B cell (primary cell): ENCODE measurements around the gene COX18. TPM values are rescaled to one million over a fixed set of nuclear protein-coding genes. Genes with fewer than 3 reads are reported as not detected.

ENCODE experiments used
- ATAC-seq: fragments of 200-7000 bp; cut with Tn5 transposase; one replicate; pipeline ENCODE4 v1.10.0; 2021; ENCODE audit warnings: low read depth, mild to moderate bottlenecking, moderate number of reproducible peaks, moderate library complexity
- CTCF ChIA-PET: fragments of 350-600 bp; sonication (Branson Sonifier 250); formaldehyde crosslinking; loops from one replicate; lab custom pipeline; 2021; ENCODE audit warnings: antibody characterized with exemption, inconsistent platforms; lab: Charles Lee
- POLR2A ChIA-PET: fragments of 350-600 bp; sonication (Branson Sonifier 250); formaldehyde crosslinking; loops from one replicate; lab custom pipeline; 2021; ENCODE audit warnings: antibody characterized with exemption; lab: Charles Lee
- DNase-seq: peaks from one replicate; pipeline ENCODE4 v3.0.0; 2013
- H2AFZ ChIP-seq: 2 replicates; pipeline ENCODE4 v1.6.1; 2012; ENCODE audit warnings: mild to moderate bottlenecking, low read depth, low read length; ENCODE audit not compliant: insufficient read depth, poor library complexity, severe bottlenecking
- H3K27ac ChIP-seq, 2 donors: 1 replicate in 1 of 2; 2 replicates in 1 of 2; pipeline ENCODE4 v1.5.1; 2012 to 2013; ENCODE audit warnings: low read length in 2 of 2, mild to moderate bottlenecking in 2 of 2, moderate library complexity in 1 of 2
- H3K27me3 ChIP-seq, 4 experiments: fragments of 200-600 bp in 1 of 4; sonication (generic) in 1 of 4; replicated peaks in 1 of 4; 1 replicate in 2 of 4; 2 replicates in 2 of 4; pipeline versions ENCODE4 v1.6.1 to v1.7.0; 2013 to 2016; ENCODE audit warnings: low read length in 3 of 4, mild to moderate bottlenecking in 2 of 4, mixed read lengths in 1 of 4, moderate library complexity in 1 of 4; ENCODE audit not compliant: insufficient read depth in 4 of 4, control insufficient read depth in 3 of 4; ENCODE audit errors: control extremely low read depth in 1 of 4
- H3K36me3 ChIP-seq, 2 experiments: replicated peaks in 1 of 2; 1 replicate in 1 of 2; 2 replicates in 1 of 2; pipeline versions ENCODE4 v1.6.1 to v1.7.1; 2013; ENCODE audit warnings: low read length in 1 of 2; ENCODE audit not compliant: insufficient read depth in 2 of 2, control insufficient read depth in 1 of 2; ENCODE audit errors: control extremely low read depth in 1 of 2, extremely low read depth in 1 of 2
- H3K4me1 ChIP-seq, 2 donors: fragments of 200-600 bp in 1 of 2; sonication (generic) in 1 of 2; 1 replicate in 1 of 2; 2 replicates in 1 of 2; pipeline versions ENCODE4 v1.5.1 to v1.6.1; 2013 to 2017; ENCODE audit warnings: low read length in 2 of 2; ENCODE audit not compliant: control insufficient read depth in 2 of 2, insufficient read depth in 2 of 2
- H3K4me2 ChIP-seq: replicated peaks from 2 replicates; pipeline ENCODE3; 2012; ENCODE audit warnings: mild to moderate bottlenecking, low read depth, low read length; ENCODE audit not compliant: poor library complexity, severe bottlenecking
- H3K4me3 ChIP-seq, 5 experiments: fragments of 200-600 bp in 1 of 5; sonication (generic) in 1 of 5; 1 replicate in 3 of 5; 2 replicates in 2 of 5; pipeline versions ENCODE4 v1.5.1 to v1.7.0; 2011 to 2016; ENCODE audit warnings: low read length in 4 of 5, mild to moderate bottlenecking in 4 of 5, low read depth in 2 of 5, control low read depth in 1 of 5, moderate library complexity in 1 of 5; ENCODE audit not compliant: insufficient read depth in 1 of 5; ENCODE audit errors: control extremely low read depth in 1 of 5, extremely low read depth in 1 of 5
- H3K79me2 ChIP-seq: fragments of 200-600 bp; sonication (generic); one replicate; pipeline ENCODE4 v1.6.0; 2016; ENCODE audit warnings: low read length; ENCODE audit not compliant: control insufficient read depth, insufficient read depth
- H3K9ac ChIP-seq: fragments of 200-600 bp; sonication (generic); 2 replicates; pipeline ENCODE4 v1.6.1; 2017; ENCODE audit warnings: mild to moderate bottlenecking, low read length, moderate library complexity
- H3K9me3 ChIP-seq, 3 donors: one replicate each; pipeline versions ENCODE4 v1.6.1 to v1.7.1; 2013; ENCODE audit warnings: low read length in 2 of 3; ENCODE audit not compliant: control insufficient read depth in 2 of 3, insufficient read depth in 1 of 3; ENCODE audit errors: control extremely low read depth in 1 of 3
- H4K20me1 ChIP-seq: 2 replicates; pipeline ENCODE4 v1.6.0; 2012; ENCODE audit warnings: mild to moderate bottlenecking, low read length; ENCODE audit not compliant: insufficient read depth, control insufficient read depth, poor library complexity, severe bottlenecking
- H3K27ac Mint-ChIP-seq: one replicate; pipeline ENCODE4 v1.8.0; 2021; ENCODE audit warnings: mixed read lengths
- H3K27me3 Mint-ChIP-seq: one replicate; pipeline ENCODE4 v1.8.0; 2021; ENCODE audit warnings: mixed read lengths
- H3K4me1 Mint-ChIP-seq: one replicate; pipeline ENCODE4 v1.8.0; 2021; ENCODE audit warnings: mixed read lengths
- H3K4me3 Mint-ChIP-seq: one replicate; pipeline ENCODE4 v1.8.0; 2021; ENCODE audit warnings: mixed read lengths
- H3K9me3 Mint-ChIP-seq: one replicate; pipeline ENCODE4 v1.8.0; 2022; ENCODE audit warnings: mixed read lengths; ENCODE audit not compliant: insufficient read depth
- CTCF ChIP-seq: fragments of 200-600 bp; IDR thresholded peaks from one replicate; pipeline ENCODE4 v1.8.0; 2022; ENCODE audit warnings: antibody characterized with exemption, mild to moderate bottlenecking
- EZH2 ChIP-seq: IDR thresholded peaks from 2 replicates; pipeline ENCODE4 v1.6.1; 2012; ENCODE audit warnings: borderline replicate concordance, low read depth, mild to moderate bottlenecking, moderate library complexity, low read length; ENCODE audit not compliant: insufficient read depth, poor library complexity, severe bottlenecking
- WGBS: methylation state at CpG from one replicate; pipeline ENCODE4 v1.1.5; 2013; ENCODE audit warnings: missing lambda C conversion rate; ENCODE audit not compliant: insufficient coverage; 5-methylcytosine and 5-hydroxymethylcytosine counted together
- intact Hi-C: fragments of 100-400 bp; cut with micrococcal nuclease; formaldehyde crosslinking; loops from one replicate; pipeline ENCODE4 v1.10.0; 2022
- polyA plus RNA-seq: library from polyadenylated mRNA; depleted of rRNA; stranded (reverse); fragments of >200 nt; gene quantifications from 2 replicates; pipeline ENCODE4 v1.2.3, GENCODE V29; 2012
- total RNA-seq, 2 donors: library from RNA; stranded (reverse); fragments of 120-200 nt in 1 of 2; gene quantifications; 1 replicate in 1 of 2; 2 replicates in 1 of 2; pipeline versions ENCODE4 v1.2.3 to v1.2.4, GENCODE V29; 2013 to 2022

The COX18 gene
- total and polyA plus RNA-seq, 2 donors (not counting 1 experiment from before 2014, with no cell fraction given): 12.7 to 13.2 TPM

- POLR2A ChIA-PET: no interaction called here
- intact Hi-C loops: no loop called here
Observed at GRCh38 chr4:73090738-73091137, 21.2 kb upstream of the COX18 start.

GRCh38 chr4:73087871-73088270 lies 18.4 kb upstream of the COX18 start:
- H3K27ac ChIP-seq: peak overlapping the region in 1 of 2 donors; percentile 68
- no peak overlapping the region for H2AFZ ChIP-seq
- no peaks in the 10 kb centered on the region for H4K20me1 ChIP-seq
- peaks cover 3 to 7% of the 10 kb centered on the region in 2 donors for H3K4me1 ChIP-seq
- peaks cover 21% of the 10 kb centered on the region for H3K79me2 ChIP-seq
- H3K4me2 ChIP-seq: no peak overlapping the region
- intact Hi-C loops: no loop called here
- peak overlapping the region; percentile 32 for H3K27ac Mint-ChIP-seq
- ATAC-seq (no peak), DNase-seq (no peak)
- no peaks in the 10 kb centered on the region for H3K27me3 ChIP-seq
- H3K4me3 Mint-ChIP-seq: no peak overlapping the region
- CTCF ChIA-PET: no interaction called here
- POLR2A ChIA-PET: no interaction called here
- H3K9me3 Mint-ChIP-seq: no peaks in the 10 kb centered on the region
- no peak overlapping the region for H3K4me3 ChIP-seq
- no peak overlapping the region for H3K9ac ChIP-seq
- peaks cover 13 to 39% of the 10 kb centered on the region in 2 experiments for H3K36me3 ChIP-seq
- no peaks in the 10 kb centered on the region for H3K27me3 Mint-ChIP-seq
- no peaks in the 10 kb centered on the region for H3K9me3 ChIP-seq
- no peak for TF ChIP-seq CTCF
- TF ChIP-seq EZH2: no peak
- peaks cover 9% of the 10 kb centered on the region for H3K4me1 Mint-ChIP-seq

More at GRCh38 chr4:73090738-73091137, 21.2 kb upstream of the COX18 start:
- no peaks in the 10 kb centered on the region for H3K27me3 Mint-ChIP-seq
- no peak overlapping the region for H2AFZ ChIP-seq
- H3K4me1 Mint-ChIP-seq: peaks cover 9% of the 10 kb centered on the region
- no peaks in the 10 kb centered on the region for H4K20me1 ChIP-seq
- DNase-seq (no peak), ATAC-seq (no peak)
- WGBS: 92% methylated on average over 1 of the region's 1 CpG
- no peaks in the 10 kb centered on the region for H3K27me3 ChIP-seq
- peaks cover 15 to 38% of the 10 kb centered on the region in 2 experiments for H3K36me3 ChIP-seq
- H3K9me3 Mint-ChIP-seq: no peaks in the 10 kb centered on the region
- CTCF ChIA-PET: no interaction called here
- no peaks in the 10 kb centered on the region for H3K9me3 ChIP-seq
- H3K79me2 ChIP-seq: peaks cover 18% of the 10 kb centered on the region
- no peak overlapping the region for H3K4me3 Mint-ChIP-seq
- peak overlapping the region; percentile 47 for H3K27ac Mint-ChIP-seq
- no peak overlapping the region for H3K4me2 ChIP-seq
- peak overlapping the region in 1 of 2 donors; percentile 48 for H3K27ac ChIP-seq
- H3K4me3 ChIP-seq: no peak overlapping the region
- TF ChIP-seq CTCF: no peak
- no peak for TF ChIP-seq EZH2
- H3K4me1 ChIP-seq: peaks cover 3 to 6% of the 10 kb centered on the region in 2 donors
- no peak overlapping the region for H3K9ac ChIP-seq
